K562 treated with DMSO at 1 percent for 24 hours (cell line): ENCODE data around the gene TEX50. TPM values are rescaled to one million over a fixed set of nuclear protein-coding genes. Genes with fewer than 3 reads are reported as not detected.

ENCODE experiments used
- total RNA-seq: library from RNA; unstranded; fragments of 300-600 nt; gene quantifications from 2 replicates; pipeline ENCODE4 v1.2.3, GENCODE V29; 2022; ENCODE audit warnings: low read depth; ENCODE audit not compliant: insufficient read depth

TEX50 gene, protein sequence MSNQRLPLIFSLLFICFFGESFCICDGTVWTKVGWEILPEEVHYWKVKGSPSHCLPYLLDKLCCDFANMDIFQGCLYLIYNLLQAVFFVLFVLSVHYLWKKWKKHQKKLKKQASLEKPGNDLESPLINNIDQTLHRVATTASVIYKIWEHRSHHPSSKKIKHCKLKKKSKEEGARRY
- total RNA-seq, result not detected in 2 replicates

DNA sequence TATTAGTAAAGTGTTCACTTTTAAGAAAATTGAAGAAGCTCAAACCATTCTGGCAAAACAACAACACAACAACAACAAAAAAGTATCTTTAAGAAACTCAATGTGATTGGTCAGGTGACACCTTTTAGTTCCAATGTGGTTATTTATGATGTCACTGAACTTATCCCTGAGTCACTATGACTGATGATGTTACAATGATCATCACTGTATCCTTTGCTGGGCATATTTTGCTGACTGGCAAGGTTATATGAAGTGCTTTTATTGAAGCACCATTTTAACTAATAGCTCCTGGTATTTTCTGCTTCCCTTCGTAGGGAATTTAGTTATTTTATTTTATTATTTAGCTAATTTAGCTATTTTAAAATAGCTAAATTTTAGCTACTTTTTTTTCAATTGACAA lies at the start of gene TEX50:
TSS of gene TEX50 (plus strand) at position 223 of the 400 bp plus-strand sequence. CDS start 184 bp downstream, outside the sequence.

GRCh38 chr1:173603056-173603591 lies 32.0 kb upstream of the TEX50 start, which contains the start of gene SLC9C2:
SLC9C2 (minus strand) TSS chr1:173603072; CDS start chr1:173601776, 1,296 bp downstream.

GRCh38 chr1:173669491-173669941 lies 34.4 kb downstream of the TEX50 start, which contains the start of gene ANKRD45:
ANKRD45 (minus strand) TSS chr1:173669851; CDS start chr1:173659418, 10,433 bp downstream.

Other genes with a start within 250 kb of the TEX50 start
- 231 and 242 TPM in 2 replicates for gene PRDX6, start 158.0 kb upstream of the TEX50 start, total RNA-seq
- gene SLC9C2, start 32.3 kb upstream of the TEX50 start, total RNA-seq, result 0.37 TPM in 1 of 2 replicates, not detected in the other
- not detected in 2 replicates for gene ANKRD45, start 34.5 kb downstream of the TEX50 start, total RNA-seq
- gene KLHL20, start 79.6 kb downstream of the TEX50 start, total RNA-seq, result 17.9 and 23.7 TPM in 2 replicates
- gene DARS2, start 189.3 kb downstream of the TEX50 start, total RNA-seq, result 26.0 and 28.8 TPM in 2 replicates
- 14.8 and 21.2 TPM in 2 replicates for gene CENPL, start 189.5 kb downstream of the TEX50 start, total RNA-seq
- 1,749 and 1,829 TPM in 2 replicates for gene GAS5, start 232.7 kb downstream of the TEX50 start, total RNA-seq
- 1.6 and 2.7 TPM in 2 replicates for gene ZBTB37, start 233.0 kb downstream of the TEX50 start, total RNA-seq